Measurements from ENCODE around the gene MINK1.
A peak's percentile ranks its signal among the peaks of the same experiment; 100 is the strongest.
"Not testable (repeated sequence)": the region's sequence is repeated elsewhere in the genome, so short reads cannot be mapped to it uniquely, and the experiment has no call there.

The MINK1 gene

DNA sequence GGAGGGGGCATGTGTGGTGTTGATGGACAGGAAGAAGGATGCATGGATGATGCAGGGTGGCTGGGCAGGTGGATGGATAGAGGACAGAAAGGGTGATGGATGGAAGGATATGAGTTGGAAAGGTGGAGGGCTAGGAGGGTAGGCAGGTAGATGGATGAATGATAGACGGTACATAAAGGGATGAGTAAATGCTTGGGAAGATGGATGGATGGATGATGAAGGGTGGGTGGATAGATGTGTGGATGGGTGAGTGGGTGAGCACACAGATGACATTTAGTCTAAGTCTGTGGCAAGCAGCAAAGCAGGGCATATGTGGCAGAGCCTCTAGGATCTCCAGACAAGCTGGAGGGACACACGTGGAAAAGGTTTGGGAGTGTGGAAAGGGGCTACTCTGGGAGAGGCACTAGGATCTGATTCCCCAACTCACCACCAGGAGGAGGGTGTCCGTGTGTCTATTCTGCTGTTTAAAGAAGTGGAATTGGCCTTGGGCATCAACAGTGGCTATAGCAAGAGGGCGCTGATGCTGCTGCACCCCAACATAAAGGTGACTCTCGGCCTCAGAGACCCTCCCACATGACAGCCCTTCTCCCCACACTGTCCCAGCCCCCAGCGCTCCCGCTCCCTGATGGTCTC, 18.0 kb upstream of the MINK1 start:
- Histone ChIP-seq H3K9ac (ENCODE audit: low read depth, low read length) (no peak overlapping the region), H3K4me1 (ENCODE audit: insufficient read depth, low read length) (no peaks in the 10 kb centered on the region), H3K4me3 (ENCODE audit: low read length) (no peak overlapping the region), H3K9me3 (ENCODE audit: insufficient read depth, low read depth, low read length) (no peaks in the 10 kb centered on the region), H3K27me3 (ENCODE audit: insufficient read depth, low read length) (no peaks in the 10 kb centered on the region), H3K36me3 (ENCODE audit: insufficient read depth, low read length) (peaks cover 55% of the 10 kb centered on the region), H3K27ac (ENCODE audit: low read depth, low read length) (no peak overlapping the region)
- 90% methylated on average over 7 of the region's 7 CpGs for WGBS

DNA sequence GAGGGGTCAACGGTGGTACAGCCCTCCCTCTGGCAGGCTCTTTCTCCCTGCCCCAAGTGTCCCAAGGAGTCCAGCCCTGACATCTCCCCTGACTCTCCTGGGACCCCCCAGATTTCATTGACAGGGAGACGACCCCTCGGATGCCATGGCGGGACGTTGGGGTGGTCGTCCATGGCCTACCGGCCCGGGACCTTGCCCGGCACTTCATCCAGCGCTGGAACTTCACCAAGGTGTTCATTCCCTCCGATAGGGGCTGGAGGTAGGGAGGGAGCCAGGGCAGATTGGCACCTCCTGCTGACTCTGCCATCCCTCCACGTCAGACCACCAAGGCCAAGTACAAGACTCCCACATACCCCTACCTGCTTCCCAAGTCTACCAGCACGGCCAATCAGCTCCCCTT, 16.3 kb upstream of the MINK1 start:
- Histone ChIP-seq H3K9ac (ENCODE audit: low read depth, low read length) (no peak overlapping the region), H3K27ac (ENCODE audit: low read depth, low read length) (no peak overlapping the region), H3K36me3 (ENCODE audit: insufficient read depth, low read length) (peaks cover 47% of the 10 kb centered on the region), H3K9me3 (ENCODE audit: insufficient read depth, low read depth, low read length) (no peaks in the 10 kb centered on the region), H3K4me3 (ENCODE audit: low read length) (no peak overlapping the region), H3K27me3 (ENCODE audit: insufficient read depth, low read length) (no peaks in the 10 kb centered on the region), H3K4me1 (ENCODE audit: insufficient read depth, low read length) (no peaks in the 10 kb centered on the region)
- 93% methylated on average over 13 of the region's 13 CpGs for WGBS

DNA sequence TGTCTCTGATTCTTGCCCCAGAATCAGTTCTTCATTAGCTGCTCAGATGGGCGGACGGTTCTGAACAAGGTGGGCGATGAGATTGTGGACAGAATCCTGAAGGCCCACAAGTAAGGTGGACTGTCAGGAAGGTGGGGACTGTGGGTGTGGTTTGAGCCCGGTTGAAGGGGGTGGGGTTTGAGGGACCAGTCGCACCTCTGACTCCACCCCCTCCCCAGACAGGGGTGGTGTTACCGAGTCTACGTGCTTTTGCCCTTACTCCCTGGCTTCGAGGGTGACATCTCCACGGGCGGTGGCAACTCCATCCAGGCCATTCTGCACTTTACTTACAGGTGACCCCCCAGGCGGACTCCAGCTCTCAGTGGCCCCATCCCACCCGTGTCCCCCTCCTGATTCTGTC, 14.9 kb upstream of the MINK1 start:
- no peak overlapping the region for H3K9ac ChIP-seq (ENCODE audit: low read depth, low read length)
- H3K9me3 ChIP-seq (ENCODE audit: insufficient read depth, low read depth, low read length) = no peaks in the 10 kb centered on the region
- 89% methylated on average over 11 of the region's 12 CpGs for WGBS
- H3K4me1 ChIP-seq (ENCODE audit: insufficient read depth, low read length) = no peaks in the 10 kb centered on the region
- H3K4me3 ChIP-seq (ENCODE audit: low read length) = no peak overlapping the region
- peaks cover 51% of the 10 kb centered on the region for H3K36me3 ChIP-seq (ENCODE audit: insufficient read depth, low read length)
- no peak overlapping the region for H3K27ac ChIP-seq (ENCODE audit: low read depth, low read length)
- no peaks in the 10 kb centered on the region for H3K27me3 ChIP-seq (ENCODE audit: insufficient read depth, low read length)

DNA sequence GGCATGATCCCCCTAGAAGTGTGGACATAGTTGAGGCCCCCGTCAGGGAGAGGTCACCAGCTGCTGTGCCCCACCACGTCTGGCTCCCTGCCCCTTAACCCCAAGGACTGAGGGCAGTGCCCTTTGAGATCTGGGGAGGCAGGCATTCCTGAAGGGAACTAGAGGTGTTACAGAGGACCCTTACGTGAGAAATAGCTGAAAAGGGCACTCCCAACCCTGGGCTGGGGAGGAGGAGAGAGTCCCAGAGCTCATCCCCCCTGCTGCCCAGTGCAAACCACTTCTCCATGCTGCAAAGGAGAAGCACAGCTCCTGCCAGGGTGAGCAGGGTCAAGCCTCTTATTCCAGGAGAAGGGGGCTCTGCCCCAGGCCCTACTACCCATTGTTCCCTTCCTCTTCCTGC, 10.3 kb upstream of the MINK1 start:
- Histone ChIP-seq H3K27ac (ENCODE audit: low read depth, low read length) (no peak overlapping the region), H3K36me3 (ENCODE audit: insufficient read depth, low read length) (peaks cover 31% of the 10 kb centered on the region), H3K9ac (ENCODE audit: low read depth, low read length) (no peak overlapping the region), H3K9me3 (ENCODE audit: insufficient read depth, low read depth, low read length) (no peaks in the 10 kb centered on the region), H3K4me1 (ENCODE audit: insufficient read depth, low read length) (no peaks in the 10 kb centered on the region), H3K27me3 (ENCODE audit: insufficient read depth, low read length) (no peaks in the 10 kb centered on the region), H3K4me3 (ENCODE audit: low read length) (no peak overlapping the region)
- 84% methylated on average over 3 of the region's 3 CpGs for WGBS

DNA sequence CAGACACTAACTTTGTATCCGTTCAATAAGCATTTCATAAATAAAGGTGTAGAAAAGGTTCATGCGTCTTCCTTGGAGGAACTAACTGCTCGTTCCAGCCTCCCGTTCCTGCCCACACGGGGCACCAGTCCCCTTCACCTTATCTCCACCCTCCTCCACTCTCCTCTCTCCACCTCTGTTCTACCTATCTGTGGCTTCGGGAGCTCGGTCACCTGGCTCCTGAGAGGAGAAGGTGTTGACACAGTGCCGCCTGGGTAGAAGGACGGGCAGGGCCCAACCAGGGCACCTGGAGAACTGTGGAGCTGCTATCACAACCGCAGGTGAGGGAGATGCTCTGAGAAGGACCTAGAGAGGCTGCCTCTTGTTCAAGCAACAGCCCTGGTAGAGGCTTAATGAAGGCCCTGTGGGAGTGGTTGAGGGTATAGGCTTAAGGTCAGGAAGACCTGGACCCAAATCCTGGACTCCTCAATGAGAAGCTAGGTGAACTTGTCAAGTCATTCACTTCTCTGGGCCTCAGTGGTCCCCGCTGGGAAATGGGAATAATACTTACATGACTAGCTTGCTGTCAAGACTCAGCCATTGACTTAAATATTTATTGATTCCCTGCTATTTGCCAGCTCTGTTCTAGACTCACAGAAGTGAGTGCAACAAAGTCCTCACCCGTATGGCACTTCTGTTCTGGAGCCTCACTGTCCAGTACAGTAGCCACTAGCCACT, 9.6 kb upstream of the MINK1 start:
- H3K4me3 ChIP-seq (ENCODE audit: low read length) = no peak overlapping the region
- 92% methylated on average over 11 of the region's 12 CpGs for WGBS
- H3K9ac ChIP-seq (ENCODE audit: low read depth, low read length) = no peak overlapping the region

DNA sequence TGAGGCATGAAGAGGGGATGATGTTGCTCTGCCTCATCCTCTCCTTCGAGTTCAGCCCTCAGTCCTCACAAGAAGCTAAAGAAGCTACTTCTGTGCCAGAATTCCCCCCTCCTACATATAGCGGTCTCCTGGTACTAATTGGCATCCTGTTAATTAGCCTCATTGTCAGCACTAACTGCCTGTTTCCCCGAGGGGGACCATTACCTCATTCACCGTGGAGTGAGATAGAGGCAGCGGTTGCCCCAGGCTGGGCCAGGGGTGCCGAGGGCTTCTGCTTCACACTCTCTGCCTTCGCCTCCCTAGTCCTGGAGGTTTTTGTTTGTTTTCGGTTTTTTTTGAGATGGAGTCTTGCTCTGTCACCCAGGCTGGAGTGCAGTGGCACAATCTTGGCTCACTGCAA, 5.7 kb upstream of the MINK1 start:
- WGBS = 78% methylated on average over 8 of the region's 8 CpGs
- Histone ChIP-seq H3K27ac (ENCODE audit: low read depth, low read length) (no peak overlapping the region), H3K9ac (ENCODE audit: low read depth, low read length) (no peak overlapping the region), H3K36me3 (ENCODE audit: insufficient read depth, low read length) (peaks cover 9% of the 10 kb centered on the region), H3K9me3 (ENCODE audit: insufficient read depth, low read depth, low read length) (no peaks in the 10 kb centered on the region), H3K27me3 (ENCODE audit: insufficient read depth, low read length) (no peaks in the 10 kb centered on the region), H3K4me3 (ENCODE audit: low read length) (no peak overlapping the region), H3K4me1 (ENCODE audit: insufficient read depth, low read length) (no peaks in the 10 kb centered on the region)

More for the DNA sequence above, 9.6 kb upstream of the MINK1 start:
- H3K4me1 ChIP-seq (ENCODE audit: insufficient read depth, low read length) = no peaks in the 10 kb centered on the region
- no peaks in the 10 kb centered on the region for H3K9me3 ChIP-seq (ENCODE audit: insufficient read depth, low read depth, low read length)
- H3K27ac ChIP-seq (ENCODE audit: low read depth, low read length) = no peak overlapping the region
- H3K36me3 ChIP-seq (ENCODE audit: insufficient read depth, low read length) = peaks cover 25% of the 10 kb centered on the region
- H3K27me3 ChIP-seq (ENCODE audit: insufficient read depth, low read length) = no peaks in the 10 kb centered on the region

DNA sequence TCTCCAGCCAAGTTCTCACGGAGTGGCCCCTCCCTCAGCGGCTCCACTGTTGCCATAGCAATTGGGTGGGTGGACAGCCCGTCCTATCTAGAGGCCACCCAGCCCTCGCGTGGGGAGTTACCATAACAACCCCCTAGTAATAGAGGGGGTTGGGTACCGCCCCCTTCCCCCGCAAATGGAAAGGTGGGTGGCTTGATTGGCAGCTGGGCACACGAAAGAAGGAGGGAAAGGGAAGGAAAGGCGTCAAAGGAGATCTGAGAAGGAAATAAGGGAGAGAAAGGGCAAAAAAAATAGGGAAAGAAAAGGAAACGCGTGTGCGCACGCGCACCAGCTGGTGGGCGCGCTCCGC, 337 bp upstream of the MINK1 start:
- under 1% methylated on average over 11 of the region's 17 CpGs for WGBS
- peaks cover 12% of the 10 kb centered on the region for H3K4me1 ChIP-seq (ENCODE audit: insufficient read depth, low read length)
- peak overlapping the region; percentile 65; the same call in 1 of the 2 replicates for H3K27ac ChIP-seq (ENCODE audit: low read depth, low read length)
- not testable (repeated sequence) for H3K27me3 ChIP-seq (ENCODE audit: insufficient read depth, low read length); H3K36me3 ChIP-seq (ENCODE audit: insufficient read depth, low read length); H3K9me3 ChIP-seq (ENCODE audit: insufficient read depth, low read depth, low read length)
- H3K9ac ChIP-seq (ENCODE audit: low read depth, low read length) = peak overlapping the region; percentile 71
- H3K4me3 ChIP-seq (ENCODE audit: low read length) = peak overlapping the region; percentile 78

DNA sequence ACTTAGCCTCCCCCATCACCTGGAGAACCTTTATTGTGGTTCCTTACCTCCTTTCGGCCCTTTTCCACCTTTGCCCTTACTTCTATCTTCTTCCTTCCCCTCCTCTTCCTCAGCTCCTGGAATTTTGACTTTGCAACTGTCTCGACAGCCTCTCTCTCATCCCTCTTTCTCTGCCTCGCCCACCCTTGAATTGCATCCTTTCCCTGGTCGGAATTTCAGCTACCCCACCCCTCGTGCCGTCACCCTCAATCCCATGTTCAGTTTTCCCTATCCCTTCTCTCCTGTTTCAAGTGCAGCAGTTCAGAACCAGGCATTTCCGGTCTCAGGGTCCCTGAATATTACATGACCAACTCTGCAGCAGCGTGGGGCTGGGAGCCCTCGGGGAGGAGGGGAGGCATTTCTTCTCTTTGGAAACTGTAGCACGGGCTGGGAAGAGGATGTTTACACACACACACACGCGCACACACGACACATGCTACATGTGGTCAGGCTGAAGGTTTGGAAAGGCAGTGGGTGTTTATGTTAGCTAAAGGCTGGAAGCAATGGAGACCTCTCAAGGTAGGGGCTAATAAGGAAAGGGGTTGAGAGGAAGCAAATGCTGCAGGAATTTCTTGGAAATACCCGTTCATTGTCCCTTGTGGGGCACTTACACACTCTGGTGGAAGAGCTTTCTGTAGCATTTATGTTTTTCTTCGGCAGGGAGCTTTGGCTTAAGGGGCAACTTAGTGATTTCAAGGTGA, 971 bp downstream of the MINK1 start:
- Histone ChIP-seq H3K9me3 (ENCODE audit: insufficient read depth, low read depth, low read length) (no peaks in the 10 kb centered on the region), H3K27me3 (ENCODE audit: insufficient read depth, low read length) (no peaks in the 10 kb centered on the region), H3K27ac (ENCODE audit: low read depth, low read length) (peak overlapping the region; percentile 47; the same call in 1 of the 2 replicates), H3K9ac (ENCODE audit: low read depth, low read length) (peak overlapping the region; percentile 71), H3K36me3 (ENCODE audit: insufficient read depth, low read length) (peaks cover 8% of the 10 kb centered on the region; the same call in 1 of the 2 replicates), H3K4me1 (ENCODE audit: insufficient read depth, low read length) (peaks cover 16% of the 10 kb centered on the region), H3K4me3 (ENCODE audit: low read length) (peak overlapping the region; percentile 78)
- WGBS = 21% methylated on average over 13 of the region's 15 CpGs

DNA sequence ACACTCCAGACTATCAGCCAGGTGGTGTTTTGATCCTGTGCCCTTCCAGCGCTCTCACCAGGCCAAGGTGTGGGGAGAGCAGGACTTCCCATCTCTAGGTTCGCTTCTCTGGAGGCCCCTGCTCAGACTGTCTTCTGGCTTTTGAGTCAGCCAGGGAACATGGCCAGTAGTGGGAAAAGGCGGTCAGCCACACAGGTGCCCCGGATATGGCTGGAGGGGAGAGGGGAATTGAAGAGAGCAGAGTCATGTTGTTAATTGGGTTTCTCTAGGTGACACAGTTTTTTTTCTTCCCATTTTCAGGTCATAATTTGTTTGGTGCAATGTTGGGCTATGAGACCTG, 1.5 kb downstream of the MINK1 start:
- H3K4me1 ChIP-seq (ENCODE audit: insufficient read depth, low read length) = peaks cover 16% of the 10 kb centered on the region
- 74% methylated on average over 4 of the region's 4 CpGs for WGBS
- no peaks in the 10 kb centered on the region for H3K27me3 ChIP-seq (ENCODE audit: insufficient read depth, low read length)
- peaks cover 8% of the 10 kb centered on the region; the same call in 1 of the 2 replicates for H3K36me3 ChIP-seq (ENCODE audit: insufficient read depth, low read length)
- H3K27ac ChIP-seq (ENCODE audit: low read depth, low read length) = no peak overlapping the region
- no peaks in the 10 kb centered on the region for H3K9me3 ChIP-seq (ENCODE audit: insufficient read depth, low read depth, low read length)
- H3K9ac ChIP-seq (ENCODE audit: low read depth, low read length) = no peak overlapping the region
- H3K4me3 ChIP-seq (ENCODE audit: low read length) = peak overlapping the region; percentile 78

DNA sequence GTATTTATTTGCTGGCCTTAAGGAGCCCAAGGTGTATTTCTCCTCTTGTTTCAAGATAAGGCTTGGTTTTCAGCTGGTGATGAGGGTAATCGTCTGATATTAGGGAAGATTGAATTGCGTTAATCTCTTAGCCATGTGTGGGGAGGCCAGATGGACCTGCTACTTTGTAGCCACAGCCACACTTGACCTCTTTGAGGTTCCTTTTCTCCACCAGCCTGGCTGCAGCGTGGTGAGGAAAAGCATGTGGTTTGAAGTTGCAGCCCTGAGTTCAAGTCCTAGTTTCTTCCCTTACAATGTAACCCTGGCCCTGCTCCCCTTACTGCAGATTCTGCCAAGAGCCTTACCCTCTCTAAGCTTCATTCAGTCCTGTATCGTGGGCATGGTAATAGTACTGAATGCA, 3.1 kb downstream of the MINK1 start:
- Histone ChIP-seq H3K9me3 (ENCODE audit: insufficient read depth, low read depth, low read length) (no peaks in the 10 kb centered on the region), H3K27ac (ENCODE audit: low read depth, low read length) (no peak overlapping the region), H3K9ac (ENCODE audit: low read depth, low read length) (no peak overlapping the region), H3K36me3 (ENCODE audit: insufficient read depth, low read length) (peaks cover 8% of the 10 kb centered on the region; the same call in 1 of the 2 replicates), H3K27me3 (ENCODE audit: insufficient read depth, low read length) (no peaks in the 10 kb centered on the region), H3K4me1 (ENCODE audit: insufficient read depth, low read length) (peaks cover 16% of the 10 kb centered on the region), H3K4me3 (ENCODE audit: low read length) (no peak overlapping the region)
- 96% methylated on average over 4 of the region's 4 CpGs for WGBS

DNA sequence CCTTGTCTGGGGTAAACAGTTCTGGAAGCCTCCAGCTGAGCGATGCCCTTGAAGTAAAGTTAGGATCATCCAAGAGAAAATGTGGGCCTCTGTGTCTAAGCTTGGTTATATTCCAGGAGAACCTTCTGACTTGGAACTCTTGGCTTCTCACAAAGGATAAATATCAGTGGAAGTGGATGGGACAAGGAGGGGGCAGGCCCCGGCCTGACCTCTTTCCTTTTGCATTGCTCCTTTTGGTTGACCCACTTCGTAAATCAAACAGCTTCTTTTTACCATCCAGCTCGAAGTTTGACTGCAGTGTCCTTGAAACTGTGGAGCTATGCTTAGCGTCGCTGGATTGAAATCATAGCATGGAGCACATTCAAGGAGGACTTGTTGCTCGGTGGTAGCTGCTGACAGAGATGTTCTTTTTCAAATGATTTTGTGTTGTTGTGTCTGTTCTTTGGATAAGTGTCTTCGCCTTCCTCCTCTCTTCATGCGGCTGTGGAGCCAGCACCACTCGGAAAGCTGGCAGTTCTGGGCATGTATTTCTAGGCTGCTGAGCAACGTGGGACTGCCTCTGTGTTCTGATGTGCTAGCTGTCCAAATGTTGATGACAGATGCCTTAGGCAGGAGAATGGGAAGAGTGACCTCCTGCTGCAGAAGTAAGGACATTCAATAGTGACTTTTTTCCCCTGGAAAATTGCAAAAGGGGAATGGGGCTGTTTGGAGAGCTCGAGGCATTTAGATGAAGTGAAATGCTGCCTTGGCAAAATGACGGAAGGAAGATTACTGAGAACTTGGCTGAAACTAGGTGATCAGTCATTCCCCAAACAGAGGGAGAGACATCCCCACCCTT, 4.5 kb downstream of the MINK1 start:
- peaks cover 16% of the 10 kb centered on the region for H3K4me1 ChIP-seq (ENCODE audit: insufficient read depth, low read length)
- H3K9ac ChIP-seq (ENCODE audit: low read depth, low read length) = no peak overlapping the region
- no peak overlapping the region for H3K27ac ChIP-seq (ENCODE audit: low read depth, low read length)

More for the DNA sequence above, 4.5 kb downstream of the MINK1 start:
- Histone ChIP-seq H3K4me3 (ENCODE audit: low read length) (no peak overlapping the region), H3K27me3 (ENCODE audit: insufficient read depth, low read length) (no peaks in the 10 kb centered on the region), H3K36me3 (ENCODE audit: insufficient read depth, low read length) (peaks cover 8% of the 10 kb centered on the region; the same call in 1 of the 2 replicates), H3K9me3 (ENCODE audit: insufficient read depth, low read depth, low read length) (no peaks in the 10 kb centered on the region)
- 89% methylated on average over 13 of the region's 13 CpGs for WGBS
